GM21717 (cell line): ENCODE results near the gene CLDN9.

Experiments used
- ATAC-seq: cut with Tn5 transposase; IDR thresholded peaks from one replicate; pipeline ENCODE4 v1.9.1; 2021; ENCODE audit warnings: mild to moderate bottlenecking, moderate library complexity; ENCODE audit not compliant: unreplicated experiment

CLDN9 gene

DNA sequence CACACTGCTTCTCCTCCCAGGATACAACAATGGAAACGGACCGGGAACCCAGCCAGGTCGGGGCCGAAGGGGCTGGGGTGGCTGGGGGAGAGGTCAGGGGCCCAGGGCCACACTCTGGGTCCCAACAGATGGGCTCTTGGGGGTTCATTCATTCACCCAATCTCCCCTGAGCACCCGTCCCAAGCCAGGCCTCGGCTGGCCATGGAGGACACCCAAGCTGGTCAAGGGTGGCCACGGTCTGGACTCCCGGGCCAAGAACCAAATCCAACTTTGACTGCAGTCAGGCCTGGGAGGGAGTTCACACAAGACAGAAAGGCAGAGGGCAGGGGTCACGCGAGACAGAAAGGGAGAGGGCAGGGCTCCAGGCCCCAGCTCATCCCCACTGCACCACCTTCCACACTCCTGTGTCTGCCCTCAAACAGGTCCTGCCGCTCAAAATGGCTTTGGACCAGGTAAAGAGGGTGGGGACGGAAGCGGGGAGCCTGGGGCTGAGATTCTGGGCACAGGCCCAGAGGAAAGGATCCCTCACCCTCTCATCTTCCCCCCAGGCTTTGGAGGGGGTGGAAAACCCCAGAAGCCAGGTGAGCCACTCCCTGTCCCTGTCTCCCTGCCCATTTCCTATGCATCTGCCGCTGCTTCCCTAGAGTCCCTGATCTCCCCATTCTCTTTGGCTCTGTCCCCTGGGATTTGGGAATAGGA lies 20.2 kb upstream of the CLDN9 start:
- no peak for ATAC-seq

GRCh38 chr16:2996298-2996697 lies 16.4 kb upstream of the CLDN9 start:
- no peak for ATAC-seq

GRCh38 chr16:2999929-3000328 lies 12.8 kb upstream of the CLDN9 start:
- ATAC-seq: no peak

DNA sequence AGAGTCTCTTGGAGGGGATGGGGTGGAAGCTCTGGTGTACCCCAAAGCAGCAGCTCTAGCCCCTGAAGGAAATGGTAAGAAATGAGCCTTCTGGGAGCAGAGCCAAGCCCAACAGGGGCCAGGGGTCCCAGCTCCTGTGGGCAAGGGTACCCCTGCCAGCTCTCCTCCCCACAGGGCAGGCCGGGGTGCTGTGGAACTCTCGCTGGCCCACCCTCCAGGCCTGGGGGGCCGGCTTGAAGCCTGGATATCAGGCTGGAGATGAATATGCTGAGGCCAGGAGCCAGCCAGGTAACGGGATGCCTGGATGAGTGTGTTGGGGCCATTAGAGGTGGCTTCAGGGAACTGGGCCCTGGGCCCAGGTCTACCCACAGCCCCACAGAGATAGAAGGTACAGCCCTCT lies 12.2 kb upstream of the CLDN9 start:
- ATAC-seq: no peak

DNA sequence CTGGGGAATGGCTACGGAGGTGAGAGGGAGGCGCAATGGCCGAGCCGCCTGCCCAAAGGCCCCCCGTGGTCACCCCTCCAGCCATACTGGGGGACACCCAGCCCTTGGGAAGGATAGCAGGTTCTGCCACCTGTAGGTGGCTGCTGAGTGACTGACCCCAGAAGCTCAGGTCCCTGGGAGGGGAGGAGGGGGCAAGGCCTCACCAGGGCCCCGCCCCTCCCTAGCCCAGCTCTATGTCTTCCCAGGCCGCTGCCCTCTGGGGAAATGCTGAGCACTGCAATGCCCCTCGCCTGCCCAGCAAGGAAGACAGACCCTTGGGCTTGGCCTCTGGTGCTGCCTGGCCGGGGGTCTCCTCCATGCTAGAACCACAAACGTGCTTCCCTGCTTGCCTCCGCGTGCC lies 11.4 kb upstream of the CLDN9 start:
- no peak for ATAC-seq

DNA sequence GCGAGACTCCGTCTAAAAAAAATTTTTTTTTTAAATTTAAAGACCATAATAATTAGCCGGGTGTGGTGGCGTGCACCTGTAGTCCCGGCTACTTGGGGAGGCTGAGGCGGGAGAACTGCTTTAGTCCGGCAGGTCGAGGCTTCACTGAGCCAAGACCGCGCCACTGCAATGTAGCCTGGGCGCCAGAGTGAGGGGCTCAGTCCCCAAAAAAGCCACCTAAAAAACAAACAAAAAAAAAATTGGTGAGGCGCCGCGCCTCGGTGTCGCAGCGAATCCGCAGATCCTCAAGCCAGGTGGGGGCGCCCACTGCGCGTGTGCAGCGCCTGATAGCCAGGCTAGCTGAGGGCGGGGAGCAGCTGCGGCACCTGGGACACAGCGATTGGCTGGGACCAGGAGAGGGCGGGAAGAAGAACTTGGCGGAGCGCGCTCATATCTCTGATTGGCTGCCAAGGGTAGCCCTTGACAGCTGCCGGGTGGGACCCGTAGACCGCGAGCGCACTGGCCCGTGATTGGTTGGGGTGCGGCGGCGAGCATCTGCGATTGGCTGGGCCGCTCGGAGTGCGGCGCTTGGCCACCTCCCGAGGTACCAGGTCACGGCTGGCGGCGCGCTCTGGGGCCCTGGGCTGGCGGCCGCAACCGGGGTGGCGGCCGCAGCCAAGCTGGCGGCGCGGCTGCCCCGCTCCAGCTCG lies 9.0 kb upstream of the CLDN9 start:
- ATAC-seq: peak; percentile 94

GRCh38 chr16:3004319-3004718 lies 8.4 kb upstream of the CLDN9 start:
- ATAC-seq: no peak

- ATAC-seq: no peak
Measured at GRCh38 chr16:3004781-3005284, 7.9 kb upstream of the CLDN9 start.

- ATAC-seq: no peak
Measured at GRCh38 chr16:3007059-3007956, 5.4 kb upstream of the CLDN9 start.

- no peak for ATAC-seq
Measured at GRCh38 chr16:3007957-3008689, 4.6 kb upstream of the CLDN9 start.

- ATAC-seq: no peak
Measured at GRCh38 chr16:3008690-3009037, 4.1 kb upstream of the CLDN9 start.

DNA sequence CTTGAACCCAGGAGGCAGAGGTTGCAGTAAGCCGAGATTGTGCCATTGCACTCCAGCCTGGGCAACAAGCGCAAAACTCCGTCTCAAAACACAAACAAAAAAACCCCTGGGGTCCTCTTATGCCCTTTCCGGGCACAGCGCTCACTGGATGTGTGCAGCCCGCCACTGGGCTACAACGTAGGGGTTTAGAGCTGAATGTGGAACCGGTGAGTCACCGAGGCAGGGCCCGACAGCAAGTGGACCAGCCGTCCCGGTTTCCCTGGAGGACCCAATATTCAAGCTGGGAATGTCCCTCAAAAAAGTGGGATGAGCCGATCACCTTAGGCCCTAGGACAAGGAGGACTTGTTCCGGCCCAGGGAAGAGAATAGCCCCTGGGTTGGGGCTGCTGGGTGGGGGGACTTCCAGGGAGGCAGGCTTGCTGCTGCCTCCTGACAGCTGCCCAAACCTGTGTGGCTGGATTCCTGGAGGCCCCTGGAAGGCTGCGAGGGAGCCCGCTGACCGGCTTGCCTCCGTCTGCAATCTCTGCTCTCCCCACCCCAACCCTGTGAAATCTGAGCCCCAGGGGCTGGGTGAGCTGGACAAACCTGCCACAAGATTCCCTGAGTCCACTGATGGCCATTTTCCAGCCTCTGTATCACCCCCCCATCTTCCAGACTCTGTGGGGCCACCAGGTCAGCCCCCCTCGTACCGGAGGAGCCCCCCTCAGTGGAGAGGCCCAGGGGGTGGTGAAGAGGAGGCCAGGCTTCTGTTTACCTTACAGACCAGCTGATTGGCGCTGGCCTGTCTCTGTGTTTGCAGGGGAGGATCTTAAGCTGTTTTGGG lies 2.9 kb upstream of the CLDN9 start:
- no peak for ATAC-seq

- ATAC-seq: no peak
Measured at GRCh38 chr16:3010510-3010909, 2.2 kb upstream of the CLDN9 start.

DNA sequence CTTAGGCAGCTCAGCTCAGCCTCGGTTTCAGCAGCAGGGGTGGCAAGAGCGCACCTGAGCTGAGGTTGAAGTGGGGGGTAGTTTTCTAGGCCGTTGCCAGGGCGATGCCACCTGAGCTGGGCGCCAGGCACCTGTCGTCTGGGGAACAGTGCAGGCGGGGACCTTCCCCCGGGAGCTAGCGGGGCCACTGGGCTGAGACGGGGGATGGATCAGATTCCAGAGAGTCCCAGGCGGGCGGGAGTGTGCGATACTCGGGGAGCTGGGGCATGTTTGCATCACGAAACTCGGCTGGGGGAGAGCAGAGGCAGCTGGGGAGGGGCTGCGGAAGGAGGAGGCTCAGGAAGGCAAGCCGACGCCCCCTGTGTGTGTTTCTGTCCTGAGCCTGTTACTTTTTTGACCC lies 477 bp upstream of the CLDN9 start:
- ATAC-seq: no peak

DNA sequence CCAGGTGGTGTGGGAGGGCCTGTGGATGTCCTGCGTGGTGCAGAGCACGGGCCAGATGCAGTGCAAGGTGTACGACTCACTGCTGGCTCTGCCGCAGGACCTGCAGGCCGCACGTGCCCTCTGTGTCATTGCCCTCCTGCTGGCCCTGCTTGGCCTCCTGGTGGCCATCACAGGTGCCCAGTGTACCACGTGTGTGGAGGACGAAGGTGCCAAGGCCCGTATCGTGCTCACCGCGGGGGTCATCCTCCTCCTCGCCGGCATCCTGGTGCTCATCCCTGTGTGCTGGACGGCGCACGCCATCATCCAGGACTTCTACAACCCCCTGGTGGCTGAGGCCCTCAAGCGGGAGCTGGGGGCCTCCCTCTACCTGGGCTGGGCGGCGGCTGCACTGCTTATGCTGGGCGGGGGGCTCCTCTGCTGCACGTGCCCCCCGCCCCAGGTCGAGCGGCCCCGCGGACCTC lies 798 bp downstream of the CLDN9 start:
- no peak for ATAC-seq

- no peak for ATAC-seq
Measured at GRCh38 chr16:3013998-3014690, 1.4 kb downstream of the CLDN9 start.

- no peak for ATAC-seq
Measured at GRCh38 chr16:3014971-3015370, 2.2 kb downstream of the CLDN9 start.

- ATAC-seq: no peak
Measured at GRCh38 chr16:3015865-3016521, 3.3 kb downstream of the CLDN9 start.

DNA sequence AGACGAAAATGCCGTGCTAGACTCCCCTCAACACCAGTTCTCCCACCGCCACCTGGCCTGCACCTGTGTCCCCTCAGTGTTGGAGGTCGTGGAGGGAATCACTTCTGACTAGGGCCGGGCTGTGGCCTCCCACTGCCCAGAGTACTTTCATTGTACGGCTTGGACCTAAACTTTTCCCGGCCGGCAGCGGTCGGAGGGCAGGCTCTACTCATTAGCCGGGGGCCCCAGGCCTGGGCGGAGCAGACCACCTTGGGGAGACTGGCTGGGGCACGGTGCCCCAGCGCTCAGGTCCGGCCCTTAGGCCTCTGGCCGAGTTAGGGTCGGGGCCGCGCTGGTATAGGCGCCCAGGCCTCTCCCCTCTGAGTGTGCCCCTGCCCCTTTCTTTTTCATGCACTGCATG lies 4.6 kb downstream of the CLDN9 start:
- ATAC-seq: no peak
